Activated naive CD4-positive, alpha-beta T cell treated with anti-CD3 and anti-CD28 coated beads, Interleukin-2, amount 10 ng/mL, durations not matched to agents 7 days and 5 days (primary cell): ENCODE results near the gene AFG3L2.

Source experiments
- CTCF ChIA-PET: fragments of 350-600 bp; sonication (Branson Sonifier 250); formaldehyde crosslinking; loops from one replicate; lab custom pipeline; 2021; ENCODE audit warnings: antibody characterized with exemption; lab: Charles Lee
- DNase-seq: peaks from one replicate; pipeline ENCODE4 v3.0.0-alpha.2; 2020
- H3K27ac Mint-ChIP-seq: one replicate; pipeline ENCODE4 v1.8.0; 2021; ENCODE audit warnings: mild to moderate bottlenecking, moderate library complexity, mixed read lengths
- H3K27me3 Mint-ChIP-seq: one replicate; pipeline ENCODE4 v1.8.0; 2021; ENCODE audit warnings: mild to moderate bottlenecking, mixed read lengths
- H3K36me3 Mint-ChIP-seq: one replicate; pipeline ENCODE4 v1.8.0; 2021; ENCODE audit warnings: mixed read lengths
- H3K4me1 Mint-ChIP-seq: one replicate; pipeline ENCODE4 v1.8.0; 2021; ENCODE audit warnings: mixed read lengths
- H3K4me3 Mint-ChIP-seq: one replicate; pipeline ENCODE4 v1.8.0; 2021; ENCODE audit warnings: mild to moderate bottlenecking, moderate library complexity, mixed read lengths
- H3K9me3 Mint-ChIP-seq: one replicate; pipeline ENCODE4 v1.8.0; 2021; ENCODE audit warnings: mixed read lengths

Gene AFG3L2

DNA sequence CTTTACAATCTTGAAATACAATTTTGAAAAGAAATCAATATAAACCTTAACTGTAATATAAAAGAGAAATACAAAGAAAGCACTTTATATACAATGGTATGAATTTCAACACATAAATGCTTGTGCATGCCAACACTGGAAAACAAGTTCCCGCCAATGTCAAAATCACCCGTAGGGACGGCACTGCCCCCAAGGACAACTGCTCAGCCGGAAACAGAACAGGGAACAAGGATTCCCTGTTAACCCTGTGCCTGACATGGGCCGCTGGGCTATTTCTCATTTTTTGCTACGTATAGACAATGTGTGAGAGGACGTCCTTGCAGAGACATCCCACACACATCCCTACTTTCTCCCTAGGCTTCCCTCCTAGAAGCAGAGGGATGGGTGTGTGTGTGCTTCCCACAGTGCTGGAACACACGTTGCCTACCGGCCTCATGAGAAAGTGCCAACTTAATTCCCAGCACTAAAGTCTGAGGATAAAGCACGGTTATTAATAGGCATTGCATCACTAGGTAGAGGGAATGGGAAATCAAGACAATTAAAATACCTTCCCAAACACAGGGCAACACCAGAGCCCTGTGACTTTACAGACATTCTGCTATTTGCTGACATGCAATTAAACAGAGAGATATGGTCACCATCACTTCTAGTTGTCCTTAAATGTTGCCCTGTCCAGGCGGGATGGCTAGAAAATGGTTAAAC is 14.4 kb downstream of the AFG3L2 start:
- H3K27ac Mint-ChIP-seq: no peak overlapping the region
- H3K9me3 Mint-ChIP-seq: no peaks in the 10 kb centered on the region
- H3K4me3 Mint-ChIP-seq: no peak overlapping the region
- no peaks in the 10 kb centered on the region for H3K27me3 Mint-ChIP-seq
- no peaks in the 10 kb centered on the region for H3K4me1 Mint-ChIP-seq
- peaks cover 47% of the 10 kb centered on the region for H3K36me3 Mint-ChIP-seq
- CTCF ChIA-PET: no interaction called here
- no peak for DNase-seq

GRCh38 chr18:12361770-12362378 is 15.2 kb downstream of the AFG3L2 start:
- CTCF ChIA-PET: interaction anchor here (3.2 kb wide), 1 partner anchor 34 kb away, joined by 8 read pairs; no protein-coding TSS in a partner anchor
- H3K4me1 Mint-ChIP-seq: no peaks in the 10 kb centered on the region
- H3K4me3 Mint-ChIP-seq: no peak overlapping the region
- no peaks in the 10 kb centered on the region for H3K27me3 Mint-ChIP-seq
- peak overlapping the region; percentile 49 for H3K27ac Mint-ChIP-seq
- DNase-seq: no peak
- peaks cover 43% of the 10 kb centered on the region for H3K36me3 Mint-ChIP-seq
- no peaks in the 10 kb centered on the region for H3K9me3 Mint-ChIP-seq

DNA sequence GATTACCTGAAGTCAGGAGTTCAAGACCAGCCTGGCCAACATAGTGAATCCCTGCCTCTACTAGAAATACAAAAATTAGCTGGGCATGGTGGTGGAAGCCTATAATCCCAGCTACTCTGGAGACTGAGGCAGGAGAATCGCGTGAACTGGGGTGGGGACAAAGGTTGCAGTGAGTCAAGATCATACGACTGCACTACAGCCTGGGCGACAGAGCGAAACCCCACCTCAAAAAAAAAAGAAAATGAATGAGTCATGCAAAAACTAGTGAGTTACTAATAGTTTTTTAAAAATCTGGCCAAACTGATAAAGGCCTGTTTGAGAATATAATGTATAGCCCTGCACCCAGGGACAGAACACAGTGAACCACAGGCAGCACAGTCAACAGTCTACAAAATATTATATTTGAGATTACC is 17.5 kb downstream of the AFG3L2 start:
- CTCF ChIA-PET: interaction anchor here (3.2 kb wide), 1 partner anchor 32 kb away, joined by 8 read pairs; no protein-coding TSS in a partner anchor
- Mint-ChIP-seq H3K36me3 (peaks cover 48% of the 10 kb centered on the region), H3K27me3 (no peaks in the 10 kb centered on the region), H3K4me1 (no peaks in the 10 kb centered on the region), H3K27ac (no peak overlapping the region), H3K9me3 (no peaks in the 10 kb centered on the region), H3K4me3 (no peak overlapping the region)
- no peak for DNase-seq

- no peaks in the 10 kb centered on the region for H3K9me3 Mint-ChIP-seq
- H3K4me1 Mint-ChIP-seq: no peaks in the 10 kb centered on the region
- no peak overlapping the region for H3K4me3 Mint-ChIP-seq
- H3K27ac Mint-ChIP-seq: no peak overlapping the region
- peaks cover 51% of the 10 kb centered on the region for H3K36me3 Mint-ChIP-seq
- CTCF ChIA-PET: no interaction called here
- no peak for DNase-seq
- no peaks in the 10 kb centered on the region for H3K27me3 Mint-ChIP-seq
These were observed 24.8 kb downstream of the AFG3L2 start for GRCh38 chr18:12352188-12352587.

DNA sequence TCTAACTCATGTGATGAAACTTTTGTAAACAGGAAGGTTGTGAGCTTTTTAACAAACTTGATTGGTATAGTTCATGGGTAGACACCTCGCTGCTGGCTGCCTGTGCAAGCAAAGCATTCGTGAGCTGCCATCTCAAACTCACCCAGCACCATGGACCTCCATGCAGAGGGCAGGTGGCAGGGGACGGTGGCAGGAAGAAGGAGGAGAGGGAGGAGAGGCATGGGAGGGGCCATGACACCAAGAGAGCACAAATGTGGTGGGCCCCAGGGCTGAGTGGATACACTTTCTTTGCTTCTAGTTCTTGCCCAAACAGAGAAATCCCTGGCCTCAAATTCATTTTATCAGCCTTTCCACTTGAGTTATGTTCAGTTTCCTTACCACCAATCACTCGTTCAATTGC is 29.1 kb downstream of the AFG3L2 start:
- DNase-seq: no peak
- H3K27me3 Mint-ChIP-seq: no peaks in the 10 kb centered on the region
- peaks cover 52% of the 10 kb centered on the region for H3K36me3 Mint-ChIP-seq
- H3K4me1 Mint-ChIP-seq: no peaks in the 10 kb centered on the region
- CTCF ChIA-PET: interaction anchor here (1.3 to 1.6 kb wide), 2 partner anchors 20 kb away, joined by 3 to 5 read pairs; no protein-coding TSS in a partner anchor
- H3K9me3 Mint-ChIP-seq: no peaks in the 10 kb centered on the region
- no peak overlapping the region for H3K4me3 Mint-ChIP-seq
- peak overlapping the region; percentile 74 for H3K27ac Mint-ChIP-seq

- no peaks in the 10 kb centered on the region for H3K9me3 Mint-ChIP-seq
- H3K27me3 Mint-ChIP-seq: no peaks in the 10 kb centered on the region
- H3K4me3 Mint-ChIP-seq: no peak overlapping the region
- DNase-seq: no peak
- H3K36me3 Mint-ChIP-seq: peaks cover 57% of the 10 kb centered on the region
- H3K27ac Mint-ChIP-seq: peak overlapping the region; percentile 73
- CTCF ChIA-PET: interaction anchor here (1.6 kb wide), 1 partner anchor 18 kb away, joined by 5 read pairs; no protein-coding TSS in a partner anchor
- H3K4me1 Mint-ChIP-seq: no peaks in the 10 kb centered on the region
These were observed 30.8 kb downstream of the AFG3L2 start for GRCh38 chr18:12346240-12346565.

- no peaks in the 10 kb centered on the region for H3K9me3 Mint-ChIP-seq
- H3K4me1 Mint-ChIP-seq: no peaks in the 10 kb centered on the region
- no peak for DNase-seq
- H3K36me3 Mint-ChIP-seq: peaks cover 53% of the 10 kb centered on the region
- CTCF ChIA-PET: no interaction called here
- peak overlapping the region; percentile 73 for H3K27ac Mint-ChIP-seq
- no peak overlapping the region for H3K4me3 Mint-ChIP-seq
- no peaks in the 10 kb centered on the region for H3K27me3 Mint-ChIP-seq
These were observed 31.4 kb downstream of the AFG3L2 start for GRCh38 chr18:12345491-12346239.

DNA sequence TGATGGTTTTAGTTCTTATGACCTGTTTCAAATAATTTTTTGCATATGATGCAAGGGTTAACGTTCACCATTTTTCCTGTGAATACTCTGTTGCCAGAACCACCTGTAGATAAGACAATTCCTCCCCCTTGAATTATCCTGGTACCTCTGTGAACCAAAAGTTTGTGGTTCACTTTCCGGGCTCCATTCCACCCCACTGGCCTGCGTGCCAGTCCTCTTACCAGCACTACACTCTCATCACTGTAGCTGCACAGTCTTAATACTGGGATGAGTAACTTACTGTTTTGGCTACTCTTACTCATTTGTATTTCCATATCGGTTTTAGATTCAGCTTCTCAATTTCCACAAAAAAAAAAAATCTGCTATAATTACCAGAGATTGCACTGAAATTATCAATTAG is 34.4 kb downstream of the AFG3L2 start:
- CTCF ChIA-PET: no interaction called here

GRCh38 chr18:12340945-12341660 is 35.9 kb downstream of the AFG3L2 start:
- Mint-ChIP-seq H3K27me3 (no peaks in the 10 kb centered on the region), H3K36me3 (peaks cover 48% of the 10 kb centered on the region), H3K4me1 (no peaks in the 10 kb centered on the region), H3K27ac (no peak overlapping the region), H3K9me3 (no peaks in the 10 kb centered on the region), H3K4me3 (no peak overlapping the region)
- DNase-seq: no peak
- CTCF ChIA-PET: no interaction called here

More for the DNA sequence above, 34.4 kb downstream of the AFG3L2 start:
- Mint-ChIP-seq H3K4me3 (no peak overlapping the region), H3K27ac (no peak overlapping the region), H3K27me3 (no peaks in the 10 kb centered on the region), H3K4me1 (no peaks in the 10 kb centered on the region), H3K9me3 (no peaks in the 10 kb centered on the region), H3K36me3 (peaks cover 50% of the 10 kb centered on the region)
- no peak for DNase-seq

DNA sequence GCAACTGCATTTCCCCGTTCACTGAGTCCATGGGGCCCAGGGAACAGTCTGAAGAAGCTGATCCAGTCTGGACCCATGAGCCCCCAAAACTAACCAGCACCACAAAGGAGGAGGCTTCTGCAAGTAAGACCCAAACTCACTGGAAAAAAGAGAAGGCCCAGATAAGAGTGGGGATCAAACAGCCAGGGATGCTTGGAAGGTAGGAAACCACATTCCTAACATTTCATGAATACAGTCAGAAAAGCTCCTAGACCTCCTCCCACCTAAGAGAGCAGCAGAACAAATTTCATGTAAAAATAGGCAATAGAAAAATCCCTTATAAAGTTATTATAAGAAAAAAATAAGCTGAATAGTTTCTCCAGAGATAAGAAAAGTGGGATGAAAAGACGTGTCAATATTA is 38.6 kb downstream of the AFG3L2 start:
- Mint-ChIP-seq H3K4me1 (no peaks in the 10 kb centered on the region), H3K27me3 (no peaks in the 10 kb centered on the region), H3K4me3 (no peak overlapping the region), H3K9me3 (no peaks in the 10 kb centered on the region), H3K27ac (no peak overlapping the region), H3K36me3 (peaks cover 44% of the 10 kb centered on the region)
- CTCF ChIA-PET: interaction anchor here (1.4 kb wide), 1 partner anchor 11 kb away, joined by 7 read pairs; no protein-coding TSS in a partner anchor
- DNase-seq: no peak

GRCh38 chr18:12336887-12337286 is 40.1 kb downstream of the AFG3L2 start:
- no peaks in the 10 kb centered on the region for H3K27me3 Mint-ChIP-seq
- H3K27ac Mint-ChIP-seq: no peak overlapping the region
- CTCF ChIA-PET: interaction anchor here (1.8 kb wide), 1 partner anchor 9 kb away, joined by 9 read pairs; no protein-coding TSS in a partner anchor
- H3K4me3 Mint-ChIP-seq: no peak overlapping the region
- no peak for DNase-seq
- no peaks in the 10 kb centered on the region for H3K4me1 Mint-ChIP-seq
- peaks cover 34% of the 10 kb centered on the region for H3K36me3 Mint-ChIP-seq
- no peaks in the 10 kb centered on the region for H3K9me3 Mint-ChIP-seq

DNA sequence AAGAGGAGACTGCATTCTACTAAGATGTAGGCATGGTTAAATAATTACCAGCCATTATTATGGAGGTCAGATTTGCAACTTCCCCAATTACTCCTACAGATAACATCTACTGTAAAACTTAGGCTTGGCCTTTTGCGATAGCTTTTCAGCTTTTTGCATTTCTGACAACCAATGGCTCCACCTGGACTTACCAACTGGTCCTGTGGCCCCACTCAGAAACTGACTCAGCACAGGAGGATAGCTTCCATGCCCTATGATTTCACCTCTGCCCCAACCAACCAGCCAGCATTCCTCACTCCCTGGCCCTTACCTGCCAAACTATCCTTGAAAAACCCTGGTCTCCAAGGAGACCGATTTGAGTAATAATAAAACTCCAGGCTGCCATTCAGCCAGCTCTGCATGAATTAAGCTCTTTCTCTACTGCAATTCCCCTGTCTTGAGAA is 40.8 kb downstream of the AFG3L2 start:
- no peaks in the 10 kb centered on the region for H3K9me3 Mint-ChIP-seq
- no peak overlapping the region for H3K27ac Mint-ChIP-seq
- no peak overlapping the region for H3K4me3 Mint-ChIP-seq
- DNase-seq: no peak
- H3K36me3 Mint-ChIP-seq: peaks cover 31% of the 10 kb centered on the region
- CTCF ChIA-PET: interaction anchor here (1.7 to 1.8 kb wide), 2 partner anchors 9 to 11 kb away, joined by 3 to 9 read pairs; no protein-coding TSS in a partner anchor
- no peaks in the 10 kb centered on the region for H3K4me1 Mint-ChIP-seq
- H3K27me3 Mint-ChIP-seq: no peaks in the 10 kb centered on the region

DNA sequence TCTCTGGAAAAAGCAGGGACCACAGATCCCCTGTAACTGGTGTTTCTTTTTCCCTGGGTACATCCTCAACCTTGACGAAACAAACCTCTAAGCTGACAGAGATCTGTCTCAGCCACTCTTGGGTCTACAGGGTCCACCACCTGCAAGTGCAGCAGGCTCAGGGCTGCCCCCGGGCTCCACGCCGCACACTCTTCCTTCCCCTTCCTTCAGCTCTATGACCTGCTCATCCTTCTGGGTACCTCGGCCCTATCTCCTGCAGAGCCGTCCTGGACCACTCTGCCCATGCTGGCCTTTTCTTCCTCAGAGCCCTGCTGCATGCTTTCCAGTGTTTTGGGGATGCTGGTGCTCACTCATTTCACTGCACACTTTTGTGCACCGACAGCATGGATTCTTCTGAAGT is 41.5 kb downstream of the AFG3L2 start:
- Mint-ChIP-seq H3K9me3 (no peaks in the 10 kb centered on the region), H3K36me3 (peaks cover 31% of the 10 kb centered on the region), H3K27ac (no peak overlapping the region), H3K4me1 (no peaks in the 10 kb centered on the region), H3K27me3 (no peaks in the 10 kb centered on the region), H3K4me3 (no peak overlapping the region)
- no peak for DNase-seq
- CTCF ChIA-PET: interaction anchor here (0.6 to 1.8 kb wide), 3 partner anchors 8 to 54 kb away, joined by 3 to 9 read pairs (median 3); no protein-coding TSS in a partner anchor

DNA sequence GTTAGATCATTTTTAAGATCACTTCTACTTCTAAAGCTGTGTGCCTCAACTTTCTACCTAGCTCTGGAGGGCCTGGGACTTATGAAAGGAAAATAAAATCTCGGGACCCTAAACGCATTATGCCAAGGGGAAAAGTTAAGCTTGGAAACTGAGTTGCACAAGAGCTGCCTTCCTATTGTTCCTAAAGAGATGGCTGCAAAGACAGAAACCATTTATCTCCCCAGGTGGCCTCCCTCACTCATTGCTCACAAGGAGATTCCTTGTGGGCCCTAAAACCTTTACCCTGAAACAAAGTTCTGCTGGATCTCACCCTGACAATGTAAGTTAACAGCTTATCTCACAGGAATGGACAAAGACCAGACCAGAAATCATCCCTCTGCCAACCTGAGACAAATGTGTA is 42.2 kb downstream of the AFG3L2 start:
- Mint-ChIP-seq H3K4me3 (no peak overlapping the region), H3K4me1 (no peaks in the 10 kb centered on the region), H3K27me3 (no peaks in the 10 kb centered on the region), H3K27ac (no peak overlapping the region), H3K9me3 (no peaks in the 10 kb centered on the region), H3K36me3 (peaks cover 28% of the 10 kb centered on the region)
- no peak for DNase-seq
- CTCF ChIA-PET: interaction anchor here (1.7 kb wide), 1 partner anchor 9 kb away, joined by 3 read pairs; no protein-coding TSS in a partner anchor
